Measurements from ENCODE around the gene AGAP1.

AGAP1 gene

GRCh38 chr2:236038096-236038495 lies 544.3 kb downstream of the AGAP1 start:
- no peak for TF ChIP-seq CTCF (IDR thresholded peaks at IDR 0.05; ENCODE audit: poor library complexity, severe bottlenecking)
- no peaks in the 10 kb centered on the region for H3K27me3 ChIP-seq (ENCODE audit: insufficient read depth, poor library complexity, severe bottlenecking)
- H3K27ac ChIP-seq (ENCODE audit: poor library complexity, severe bottlenecking) = no peak overlapping the region
- no peaks in the 10 kb centered on the region for H3K36me3 ChIP-seq (ENCODE audit: low read depth)
- H3K4me3 ChIP-seq (ENCODE audit: severe bottlenecking) = no peak overlapping the region
- H3K4me1 ChIP-seq (ENCODE audit: insufficient read depth, poor library complexity, severe bottlenecking) = peaks cover 10% of the 10 kb centered on the region
- DNase-seq (ENCODE audit: low spot score) (no peak), ATAC-seq (ENCODE audit: low read depth) (no peak)
- no peaks in the 10 kb centered on the region for H3K9me3 ChIP-seq (ENCODE audit: severe bottlenecking)

- DNase-seq (ENCODE audit: low spot score) (no peak), ATAC-seq (ENCODE audit: low read depth) (peak; percentile 90)
- Histone ChIP-seq H3K4me3 (ENCODE audit: severe bottlenecking) (no peak overlapping the region), H3K36me3 (ENCODE audit: low read depth) (no peaks in the 10 kb centered on the region), H3K4me1 (ENCODE audit: insufficient read depth, poor library complexity, severe bottlenecking) (peaks cover 16% of the 10 kb centered on the region), H3K9me3 (ENCODE audit: severe bottlenecking) (no peaks in the 10 kb centered on the region), H3K27me3 (ENCODE audit: insufficient read depth, poor library complexity, severe bottlenecking) (no peaks in the 10 kb centered on the region), H3K27ac (ENCODE audit: poor library complexity, severe bottlenecking) (peak overlapping the region; percentile 34)
- no peak for TF ChIP-seq CTCF (IDR thresholded peaks at IDR 0.05; ENCODE audit: poor library complexity, severe bottlenecking)
Measured at GRCh38 chr2:236040600-236041328, 546.9 kb downstream of the AGAP1 start.

- no peak for TF ChIP-seq CTCF (IDR thresholded peaks at IDR 0.05; ENCODE audit: poor library complexity, severe bottlenecking)
- no peaks in the 10 kb centered on the region for H3K36me3 ChIP-seq (ENCODE audit: low read depth)
- ATAC-seq (ENCODE audit: low read depth) (no peak), DNase-seq (ENCODE audit: low spot score) (no peak)
- no peaks in the 10 kb centered on the region for H3K27me3 ChIP-seq (ENCODE audit: insufficient read depth, poor library complexity, severe bottlenecking)
- peak overlapping the region; percentile 34 for H3K27ac ChIP-seq (ENCODE audit: poor library complexity, severe bottlenecking)
- H3K9me3 ChIP-seq (ENCODE audit: severe bottlenecking) = no peaks in the 10 kb centered on the region
- H3K4me1 ChIP-seq (ENCODE audit: insufficient read depth, poor library complexity, severe bottlenecking) = peaks cover 17% of the 10 kb centered on the region
- no peak overlapping the region for H3K4me3 ChIP-seq (ENCODE audit: severe bottlenecking)
Measured at GRCh38 chr2:236041616-236042015, 547.8 kb downstream of the AGAP1 start.

GRCh38 chr2:236042087-236042486 lies 548.2 kb downstream of the AGAP1 start:
- no peak for TF ChIP-seq CTCF (IDR thresholded peaks at IDR 0.05; ENCODE audit: poor library complexity, severe bottlenecking)
- Histone ChIP-seq H3K4me3 (ENCODE audit: severe bottlenecking) (no peak overlapping the region), H3K9me3 (ENCODE audit: severe bottlenecking) (no peaks in the 10 kb centered on the region), H3K4me1 (ENCODE audit: insufficient read depth, poor library complexity, severe bottlenecking) (peaks cover 17% of the 10 kb centered on the region), H3K27ac (ENCODE audit: poor library complexity, severe bottlenecking) (no peak overlapping the region), H3K27me3 (ENCODE audit: insufficient read depth, poor library complexity, severe bottlenecking) (no peaks in the 10 kb centered on the region), H3K36me3 (ENCODE audit: low read depth) (no peaks in the 10 kb centered on the region)
- ATAC-seq (ENCODE audit: low read depth) = no peak
- no peak for DNase-seq (ENCODE audit: low spot score)

GRCh38 chr2:236044191-236044590 lies 550.3 kb downstream of the AGAP1 start:
- no peak for DNase-seq (ENCODE audit: low spot score)
- Histone ChIP-seq H3K27me3 (ENCODE audit: insufficient read depth, poor library complexity, severe bottlenecking) (no peaks in the 10 kb centered on the region), H3K9me3 (ENCODE audit: severe bottlenecking) (no peaks in the 10 kb centered on the region), H3K36me3 (ENCODE audit: low read depth) (peaks cover 6% of the 10 kb centered on the region), H3K27ac (ENCODE audit: poor library complexity, severe bottlenecking) (no peak overlapping the region), H3K4me3 (ENCODE audit: severe bottlenecking) (no peak overlapping the region), H3K4me1 (ENCODE audit: insufficient read depth, poor library complexity, severe bottlenecking) (peaks cover 24% of the 10 kb centered on the region)
- no peak for ATAC-seq (ENCODE audit: low read depth)
- no peak for TF ChIP-seq CTCF (IDR thresholded peaks at IDR 0.05; ENCODE audit: poor library complexity, severe bottlenecking)

Data from RWPE2 (cell line).